Keratinocyte (primary cell): ENCODE data around the gene EPS8L2. TPM values are rescaled to one million over a fixed set of nuclear protein-coding genes. Genes with fewer than 3 reads are reported as not detected.

ENCODE experiments used
- DNase-seq: peaks from one replicate; pipeline ENCODE4 v3.0.0-alpha.2; 2011; ENCODE audit warnings: low read depth, missing footprints, low spot score
- FAIRE-seq: peaks from 2 replicates; lab custom pipeline; 2011; peaks lifted over from hg19 to GRCh38; lab: Jason Lieb, UNC
- H2AFZ ChIP-seq: 2 replicates; pipeline ENCODE4 v1.6.0; 2012; ENCODE audit warnings: low read length, control low read depth, inconsistent platforms; ENCODE audit not compliant: control insufficient read depth
- H3K27ac ChIP-seq: 2 replicates; pipeline ENCODE4 v1.5.1; 2011; ENCODE audit warnings: low read length; ENCODE audit not compliant: control insufficient read depth, insufficient read depth
- H3K27me3 ChIP-seq: 3 replicates; pipeline ENCODE4 v1.6.0; 2011; ENCODE audit warnings: low read length; ENCODE audit not compliant: control insufficient read depth, insufficient read depth; ENCODE audit errors: extremely low read depth
- H3K36me3 ChIP-seq, 2 experiments: 2 replicates in 1 of 2; 3 replicates in 1 of 2; pipeline ENCODE4 v1.5.1; 2011; ENCODE audit warnings: low read length in 2 of 2, mild to moderate bottlenecking in 1 of 2; ENCODE audit not compliant: control insufficient read depth in 2 of 2, insufficient read depth in 2 of 2; ENCODE audit errors: extremely low read depth in 1 of 2
- H3K4me1 ChIP-seq: 3 replicates; pipeline ENCODE4 v1.5.1; 2011; ENCODE audit warnings: low read length; ENCODE audit not compliant: control insufficient read depth, insufficient read depth; ENCODE audit errors: extremely low read depth
- H3K4me2 ChIP-seq: 3 replicates; pipeline ENCODE4 v1.6.0; 2011; ENCODE audit warnings: low read depth, low read length; ENCODE audit not compliant: control insufficient read depth, insufficient read depth; ENCODE audit errors: extremely low read depth
- H3K4me3 ChIP-seq, 3 experiments: fragments of 200-600 bp in 1 of 3; sonication (generic) in 1 of 3; 2 replicates in 2 of 3; 3 replicates in 1 of 3; pipeline ENCODE4 v1.5.1; 2011 to 2016; ENCODE audit warnings: low read length in 3 of 3, mild to moderate bottlenecking in 3 of 3, control low read depth in 2 of 3, inconsistent platforms in 1 of 3, low read depth in 1 of 3, mixed read lengths in 1 of 3, mixed run types in 1 of 3, moderate library complexity in 1 of 3; ENCODE audit not compliant: control insufficient read depth in 2 of 3, insufficient read depth in 2 of 3; ENCODE audit errors: extremely low read depth in 1 of 3
- H3K79me2 ChIP-seq: 2 replicates; pipeline ENCODE4 v1.6.0; 2012; ENCODE audit warnings: low read length; ENCODE audit not compliant: control insufficient read depth, insufficient read depth
- H3K9ac ChIP-seq: 3 replicates; pipeline ENCODE4 v1.6.0; 2011; ENCODE audit warnings: low read length; ENCODE audit not compliant: control insufficient read depth, insufficient read depth; ENCODE audit errors: extremely low read depth
- H3K9me1 ChIP-seq: 3 replicates; pipeline ENCODE4 v1.6.0; 2011; ENCODE audit warnings: low read length; ENCODE audit not compliant: control insufficient read depth, insufficient read depth; ENCODE audit errors: extremely low read depth
- H3K9me3 ChIP-seq: 2 replicates; pipeline ENCODE4 v1.5.1; 2012; ENCODE audit warnings: low read depth, low read length; ENCODE audit not compliant: control insufficient read depth
- H4K20me1 ChIP-seq: 3 replicates; pipeline ENCODE4 v1.6.0; 2011; ENCODE audit warnings: low read length; ENCODE audit not compliant: control insufficient read depth, insufficient read depth; ENCODE audit errors: extremely low read depth
- EZH2 ChIP-seq: IDR thresholded peaks from one replicate; pipeline ENCODE4 v1.6.1; 2012; ENCODE audit warnings: inconsistent platforms, mild to moderate bottlenecking, low read length, moderate library complexity
- dilution Hi-C: fragments of 300-500 bp; cut with MboI; formaldehyde crosslinking; loops from one replicate; pipeline ENCODE4 v1.7.0; 2020; ENCODE audit warnings: low sequenced_read_pairs; ENCODE audit not compliant: extremely low pct_ligation_motif_present
- polyA plus RNA-seq, 5 experiments: library from polyadenylated mRNA; depleted of rRNA in 3 of 5; stranded (reverse) in 3 of 5; stranded (forward) in 1 of 5; unstranded in 1 of 5; fragments of >200 nt; gene quantifications; 1 replicate in 1 of 5; 2 replicates in 3 of 5; 3 replicates in 1 of 5; pipeline versions ENCODE4 v1.2.1 to v1.2.3, GENCODE V29; 2011 to 2012; ENCODE audit warnings: missing spikeins in 2 of 5, low read depth in 1 of 5, low replicate concordance in 1 of 5
- TF ChIP-seq, protein P1 (sequence below), 3 experiments: IDR thresholded peaks in 1 of 3; conservative IDR thresholded peaks in 1 of 3; optimal IDR thresholded peaks in 1 of 3; 2 replicates in 2 of 3; 3 replicates in 1 of 3; pipeline versions ENCODE3 to v1.5.1; 2011; ENCODE audit warnings: low read length in 3 of 3, mild to moderate bottlenecking in 3 of 3, moderate library complexity in 2 of 3, control low read depth in 1 of 3, inconsistent platforms in 1 of 3; ENCODE audit not compliant: insufficient read depth in 2 of 3; ENCODE audit errors: extremely low read depth in 1 of 3

Gene EPS8L2
- polyA plus RNA-seq, 1 donor (not counting 4 experiments of a cell fraction or from before 2014, with no cell fraction given) = 114 TPM

GRCh38 chr11:726278-727220 is 20.5 kb downstream of the EPS8L2 start:
- Histone ChIP-seq H3K4me1 (peaks cover 12% of the 10 kb centered on the region), H3K27me3 (no peaks in the 10 kb centered on the region), H3K4me3 (no peak overlapping the region), H3K4me2 (no peak overlapping the region), H3K9me3 (no peaks in the 10 kb centered on the region), H3K36me3 (peaks cover 23 to 31% of the 10 kb centered on the region in 2 experiments), H3K9ac (no peak overlapping the region), H2AFZ (no peak overlapping the region), H4K20me1 (peaks cover 2% of the 10 kb centered on the region), H3K9me1 (no peaks in the 10 kb centered on the region), H3K27ac (no peak overlapping the region), H3K79me2 (no peaks in the 10 kb centered on the region)
- FAIRE-seq (peak; percentile 26), DNase-seq (no peak)
- TF ChIP-seq EZH2 = no peak
- TF ChIP-seq, protein P1, sequence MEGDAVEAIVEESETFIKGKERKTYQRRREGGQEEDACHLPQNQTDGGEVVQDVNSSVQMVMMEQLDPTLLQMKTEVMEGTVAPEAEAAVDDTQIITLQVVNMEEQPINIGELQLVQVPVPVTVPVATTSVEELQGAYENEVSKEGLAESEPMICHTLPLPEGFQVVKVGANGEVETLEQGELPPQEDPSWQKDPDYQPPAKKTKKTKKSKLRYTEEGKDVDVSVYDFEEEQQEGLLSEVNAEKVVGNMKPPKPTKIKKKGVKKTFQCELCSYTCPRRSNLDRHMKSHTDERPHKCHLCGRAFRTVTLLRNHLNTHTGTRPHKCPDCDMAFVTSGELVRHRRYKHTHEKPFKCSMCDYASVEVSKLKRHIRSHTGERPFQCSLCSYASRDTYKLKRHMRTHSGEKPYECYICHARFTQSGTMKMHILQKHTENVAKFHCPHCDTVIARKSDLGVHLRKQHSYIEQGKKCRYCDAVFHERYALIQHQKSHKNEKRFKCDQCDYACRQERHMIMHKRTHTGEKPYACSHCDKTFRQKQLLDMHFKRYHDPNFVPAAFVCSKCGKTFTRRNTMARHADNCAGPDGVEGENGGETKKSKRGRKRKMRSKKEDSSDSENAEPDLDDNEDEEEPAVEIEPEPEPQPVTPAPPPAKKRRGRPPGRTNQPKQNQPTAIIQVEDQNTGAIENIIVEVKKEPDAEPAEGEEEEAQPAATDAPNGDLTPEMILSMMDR (optimal IDR thresholded peaks at IDR 0.05 in 1 of 3, IDR thresholded peaks at IDR 0.05 in 1 of 3, conservative IDR thresholded peaks at IDR 0.05 in 1 of 3; ENCODE audit: extremely low read depth in 1 of 3, insufficient read depth in 2 of 3, low read length in 3 of 3) = no peak
- dilution Hi-C loops = no loop called here

- Histone ChIP-seq H3K4me3 (no peak overlapping the region), H3K79me2 (no peaks in the 10 kb centered on the region), H3K9me3 (no peaks in the 10 kb centered on the region), H3K4me1 (peaks cover 12% of the 10 kb centered on the region), H3K36me3 (peaks cover 20 to 27% of the 10 kb centered on the region in 2 experiments), H3K9ac (no peak overlapping the region), H4K20me1 (peaks cover 2% of the 10 kb centered on the region), H3K27ac (no peak overlapping the region), H3K27me3 (no peaks in the 10 kb centered on the region), H2AFZ (no peak overlapping the region), H3K4me2 (no peak overlapping the region), H3K9me1 (no peaks in the 10 kb centered on the region)
- no peak for DNase-seq
- dilution Hi-C loops = no loop called here
- no peak for FAIRE-seq
- no peak for TF ChIP-seq EZH2
- TF ChIP-seq, protein P1 (optimal IDR thresholded peaks at IDR 0.05 in 1 of 3, IDR thresholded peaks at IDR 0.05 in 1 of 3, conservative IDR thresholded peaks at IDR 0.05 in 1 of 3; ENCODE audit: extremely low read depth in 1 of 3, insufficient read depth in 2 of 3, low read length in 3 of 3) = no peak
Observed at GRCh38 chr11:727281-727701, 21.3 kb downstream of the EPS8L2 start.
